ENCODE results near the gene SRP14.

GRCh38 chr15:40034186-40034946, 4.6 kb downstream of the SRP14 start:
- TF ChIP-seq CTCF (IDR thresholded peaks at IDR 0.05) (no peak), POLR2A (IDR thresholded peaks at IDR 0.05) (no peak)
